ENCODE data around the gene ATP8B3. TPM values are rescaled to one million over a fixed set of nuclear protein-coding genes. Genes with fewer than 3 reads are reported as not detected.

The ATP8B3 gene
- total RNA-seq, 4 donors from 2014 or later: 1.3 to 2.0 (median 1.6) TPM; not detected in 1

DNA sequence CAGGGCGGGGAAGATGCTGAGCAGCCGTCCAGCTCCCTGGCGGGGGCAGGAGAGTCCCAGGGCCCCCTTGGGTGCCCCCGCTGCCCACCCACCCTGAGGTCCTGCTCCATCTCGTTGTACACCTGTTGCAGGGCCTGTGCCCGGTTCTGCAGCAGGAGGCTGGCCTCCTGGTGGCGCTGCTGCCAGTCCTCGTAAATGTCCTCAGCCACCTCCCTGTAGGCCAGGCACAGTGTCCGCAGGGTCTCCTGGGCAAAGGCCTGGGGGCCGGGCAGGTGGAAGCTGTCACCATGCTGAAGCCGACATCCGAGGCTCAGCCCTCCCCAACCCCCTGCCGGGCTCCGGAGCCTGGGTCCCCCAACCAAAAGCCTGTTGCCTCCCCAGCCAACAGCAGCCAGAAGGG is 20.2 kb downstream of the ATP8B3 start:
- H3K4me1 ChIP-seq: no peaks in the 10 kb centered on the region
- WGBS, 2 donors: 72 to 76% methylated on average over 5 of the region's 14 CpGs
- DNase-seq: no peak
- no peaks in the 10 kb centered on the region for H3K9me3 ChIP-seq
- H3K4me3 ChIP-seq (replicated peaks in 1 of 3): no peak overlapping the region
- H3K27me3 ChIP-seq: no peaks in the 10 kb centered on the region
- TF ChIP-seq POLR2A (IDR thresholded peaks at IDR 0.05): no peak
- TF ChIP-seq, protein P1, sequence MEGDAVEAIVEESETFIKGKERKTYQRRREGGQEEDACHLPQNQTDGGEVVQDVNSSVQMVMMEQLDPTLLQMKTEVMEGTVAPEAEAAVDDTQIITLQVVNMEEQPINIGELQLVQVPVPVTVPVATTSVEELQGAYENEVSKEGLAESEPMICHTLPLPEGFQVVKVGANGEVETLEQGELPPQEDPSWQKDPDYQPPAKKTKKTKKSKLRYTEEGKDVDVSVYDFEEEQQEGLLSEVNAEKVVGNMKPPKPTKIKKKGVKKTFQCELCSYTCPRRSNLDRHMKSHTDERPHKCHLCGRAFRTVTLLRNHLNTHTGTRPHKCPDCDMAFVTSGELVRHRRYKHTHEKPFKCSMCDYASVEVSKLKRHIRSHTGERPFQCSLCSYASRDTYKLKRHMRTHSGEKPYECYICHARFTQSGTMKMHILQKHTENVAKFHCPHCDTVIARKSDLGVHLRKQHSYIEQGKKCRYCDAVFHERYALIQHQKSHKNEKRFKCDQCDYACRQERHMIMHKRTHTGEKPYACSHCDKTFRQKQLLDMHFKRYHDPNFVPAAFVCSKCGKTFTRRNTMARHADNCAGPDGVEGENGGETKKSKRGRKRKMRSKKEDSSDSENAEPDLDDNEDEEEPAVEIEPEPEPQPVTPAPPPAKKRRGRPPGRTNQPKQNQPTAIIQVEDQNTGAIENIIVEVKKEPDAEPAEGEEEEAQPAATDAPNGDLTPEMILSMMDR (IDR thresholded peaks at IDR 0.05): no peak
- intact Hi-C loops (cut with DNase I): no loop called here
- H3K36me3 ChIP-seq: no peaks in the 10 kb centered on the region
- no peak overlapping the region for H3K27ac ChIP-seq

DNA sequence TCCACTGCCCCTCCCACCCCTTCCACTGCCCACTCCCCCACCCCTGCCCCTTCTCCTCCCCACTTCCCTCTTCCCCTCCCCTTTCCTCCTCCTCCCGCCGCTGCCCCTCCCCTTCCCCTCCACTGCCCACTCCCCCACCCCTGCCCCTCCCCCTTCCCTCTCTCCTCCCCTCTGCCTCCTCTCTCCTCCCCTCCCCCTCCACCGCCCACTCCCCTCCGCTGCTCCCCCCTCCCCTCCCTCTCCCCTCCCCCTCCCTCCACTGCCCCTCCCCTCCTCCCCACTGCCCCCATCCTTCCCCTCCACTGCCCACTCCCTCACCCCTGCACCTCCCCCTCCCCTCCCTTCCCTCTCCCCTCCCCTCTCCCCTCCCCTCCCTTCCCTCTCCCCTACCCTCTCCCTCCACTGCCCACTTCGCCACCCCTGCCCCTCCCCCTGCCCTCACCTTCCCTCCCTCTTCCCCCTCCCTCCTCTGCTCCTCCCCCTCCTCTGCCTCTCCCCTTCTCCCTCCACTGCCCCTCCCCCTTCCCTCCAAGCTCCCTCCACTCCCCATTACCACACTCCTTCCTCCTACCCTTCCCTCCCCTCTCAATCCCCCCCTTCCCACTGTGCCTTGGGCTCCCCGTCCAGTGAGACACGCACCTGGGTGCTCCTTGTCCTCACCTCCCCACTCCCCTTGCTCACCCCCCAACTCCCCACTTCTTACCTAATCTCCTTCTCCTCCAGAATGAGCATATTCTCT is 21.9 kb downstream of the ATP8B3 start:
- intact Hi-C loops (cut with DNase I): no loop called here
- H3K27me3 ChIP-seq: no peaks in the 10 kb centered on the region
- no peak for DNase-seq
- no peaks in the 10 kb centered on the region for H3K9me3 ChIP-seq
- H3K27ac ChIP-seq: no peak overlapping the region
- 24 to 54% methylated on average over 3 to 4 of the region's 7 CpGs for WGBS, 2 donors
- H3K36me3 ChIP-seq: no peaks in the 10 kb centered on the region
- no peak for TF ChIP-seq POLR2A (IDR thresholded peaks at IDR 0.05)
- TF ChIP-seq, protein P1 (IDR thresholded peaks at IDR 0.05): no peak
- H3K4me3 ChIP-seq (replicated peaks in 1 of 3): no peak overlapping the region
- no peaks in the 10 kb centered on the region for H3K4me1 ChIP-seq

DNA sequence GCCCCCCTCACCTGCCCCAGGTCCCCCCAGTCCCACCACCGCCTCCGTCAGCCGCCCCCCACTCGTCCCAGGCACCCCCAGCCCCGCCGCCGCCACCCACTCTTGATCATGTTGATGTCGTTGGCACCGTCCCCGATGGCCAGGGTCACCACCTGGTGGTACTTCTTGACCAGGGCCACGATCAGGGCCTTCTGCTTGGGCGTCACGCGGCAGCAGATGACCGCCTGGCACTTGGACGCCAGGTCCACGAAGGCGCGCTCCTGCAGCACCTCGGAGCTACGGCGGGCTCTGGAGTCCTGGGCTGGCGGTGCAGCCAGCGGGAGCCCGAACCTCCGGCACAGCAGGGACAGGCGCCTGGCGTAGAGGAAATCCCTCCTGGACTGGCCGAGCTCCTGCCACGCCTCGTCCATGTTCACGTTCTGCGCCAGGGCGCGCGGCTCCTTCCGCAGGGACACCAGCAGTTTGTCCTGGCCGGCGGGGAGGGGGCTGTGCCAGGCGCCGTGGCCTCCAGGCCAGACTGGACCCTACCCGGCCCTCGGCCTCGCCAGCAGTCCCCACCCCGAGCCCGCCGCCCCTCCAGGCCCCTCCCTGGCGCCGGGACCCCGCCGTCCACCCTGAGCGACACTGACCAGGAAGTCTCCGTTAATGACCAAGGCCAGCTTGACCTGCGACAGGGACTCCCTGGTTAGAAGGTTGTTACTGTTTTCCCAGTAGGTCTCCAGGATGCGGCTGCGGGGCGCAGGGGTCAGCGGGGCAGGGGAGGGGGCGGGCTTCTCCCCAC is 22.6 kb downstream of the ATP8B3 start:
- intact Hi-C loops (cut with DNase I): no loop called here
- no peak for DNase-seq
- Histone ChIP-seq H3K9me3 (no peaks in the 10 kb centered on the region), H3K36me3 (no peaks in the 10 kb centered on the region), H3K4me1 (no peaks in the 10 kb centered on the region), H3K27ac (no peak overlapping the region), H3K4me3 (replicated peaks in 1 of 3) (no peak overlapping the region), H3K27me3 (no peaks in the 10 kb centered on the region)
- TF ChIP-seq, protein P1 (IDR thresholded peaks at IDR 0.05): no peak
- TF ChIP-seq POLR2A (IDR thresholded peaks at IDR 0.05): no peak
- WGBS, 2 donors: 12 to 27% methylated on average over 8 to 17 of the region's 59 CpGs

DNA sequence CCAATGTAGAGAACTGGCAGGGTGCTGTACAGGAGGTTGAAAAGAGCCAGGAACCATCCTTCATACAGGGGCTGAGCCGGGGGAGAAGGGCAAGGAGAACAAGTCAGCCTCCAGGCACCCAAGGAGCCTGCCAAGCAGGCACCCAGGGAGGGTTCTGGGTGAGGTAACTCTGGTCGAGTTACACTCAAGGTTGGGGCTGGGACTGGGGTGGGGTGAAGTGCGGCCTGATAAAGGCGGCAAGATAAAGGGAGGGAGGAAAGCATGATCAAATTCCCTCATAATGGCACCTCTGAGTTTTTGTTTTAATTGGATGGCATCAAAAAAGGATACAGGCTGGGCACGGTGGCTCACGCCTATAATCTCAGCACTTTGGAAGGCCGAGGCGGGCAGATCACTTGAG is 25.0 kb downstream of the ATP8B3 start:
- H3K27me3 ChIP-seq: no peaks in the 10 kb centered on the region
- H3K27ac ChIP-seq: no peak overlapping the region
- TF ChIP-seq, protein P1 (IDR thresholded peaks at IDR 0.05): no peak
- no peak for TF ChIP-seq POLR2A (IDR thresholded peaks at IDR 0.05)
- H3K9me3 ChIP-seq: no peaks in the 10 kb centered on the region
- no peak overlapping the region for H3K4me3 ChIP-seq (replicated peaks in 1 of 3)
- no peaks in the 10 kb centered on the region for H3K36me3 ChIP-seq
- intact Hi-C loops (cut with DNase I): no loop called here
- no peaks in the 10 kb centered on the region for H3K4me1 ChIP-seq
- no peak for DNase-seq
- WGBS, 2 donors: 74 to 80% methylated on average over 8 of the region's 8 CpGs

DNA sequence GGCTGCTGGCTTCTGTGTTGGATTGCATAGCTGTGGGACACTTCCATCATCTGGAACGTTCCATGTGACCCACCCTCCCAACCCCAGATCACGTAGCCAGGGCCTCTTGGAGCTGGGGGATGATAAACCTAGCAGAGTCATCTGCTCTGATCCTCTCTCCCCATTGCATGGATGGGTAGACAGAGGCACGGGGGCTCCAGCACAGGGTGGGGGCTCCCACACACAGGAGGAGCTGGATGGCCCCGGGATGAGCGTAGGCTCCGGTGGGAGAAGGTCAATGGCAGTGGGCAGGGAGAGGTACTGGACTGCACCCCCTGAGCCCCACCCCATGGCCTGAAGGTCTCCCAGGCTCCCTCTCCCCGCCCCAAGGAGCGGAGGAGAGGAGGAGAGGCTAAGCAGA is 25.4 kb downstream of the ATP8B3 start:
- Histone ChIP-seq H3K27ac (no peak overlapping the region), H3K27me3 (no peaks in the 10 kb centered on the region), H3K9me3 (no peaks in the 10 kb centered on the region), H3K36me3 (no peaks in the 10 kb centered on the region), H3K4me1 (no peaks in the 10 kb centered on the region), H3K4me3 (replicated peaks in 1 of 3) (no peak overlapping the region)
- no peak for TF ChIP-seq POLR2A (IDR thresholded peaks at IDR 0.05)
- TF ChIP-seq, protein P1 (IDR thresholded peaks at IDR 0.05): no peak
- 80 to 85% methylated on average over 6 to 8 of the region's 8 CpGs for WGBS, 2 donors
- intact Hi-C loops (cut with DNase I): no loop called here
- no peak for DNase-seq
